Hematopoietic multipotent progenitor cell treated with erythropoietin and hydrocortisone succinate and interleukin-3 and kit ligand, for 4 days (in vitro differentiated cells): ENCODE measurements around the gene PLP1.
"Not testable (repeated sequence)": the region's sequence is repeated elsewhere in the genome, so short reads cannot be mapped to it uniquely, and the experiment has no call there.

Experiments
- DNase-seq: peaks from one replicate; pipeline ENCODE4 v3.0.0-alpha.2; 2015

The PLP1 gene, protein sequence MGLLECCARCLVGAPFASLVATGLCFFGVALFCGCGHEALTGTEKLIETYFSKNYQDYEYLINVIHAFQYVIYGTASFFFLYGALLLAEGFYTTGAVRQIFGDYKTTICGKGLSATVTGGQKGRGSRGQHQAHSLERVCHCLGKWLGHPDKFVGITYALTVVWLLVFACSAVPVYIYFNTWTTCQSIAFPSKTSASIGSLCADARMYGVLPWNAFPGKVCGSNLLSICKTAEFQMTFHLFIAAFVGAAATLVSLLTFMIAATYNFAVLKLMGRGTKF

DNA sequence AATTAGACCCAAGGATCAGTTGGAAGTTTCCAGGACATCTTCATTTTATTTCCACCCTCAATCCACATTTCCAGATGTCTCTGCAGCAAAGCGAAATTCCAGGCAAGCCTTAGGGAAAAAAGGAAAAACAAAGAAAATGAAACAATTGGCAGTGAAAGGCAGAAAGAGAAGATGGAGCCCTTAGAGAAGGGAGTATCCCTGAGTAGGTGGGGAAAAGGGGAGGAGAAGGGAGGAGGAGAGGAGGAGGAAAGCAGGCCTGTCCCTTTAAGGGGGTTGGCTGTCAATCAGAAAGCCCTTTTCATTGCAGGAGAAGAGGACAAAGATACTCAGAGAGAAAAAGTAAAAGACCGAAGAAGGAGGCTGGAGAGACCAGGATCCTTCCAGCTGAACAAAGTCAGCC lies at the start of gene PLP1:
PLP1 (plus strand) TSS at position 295 of the 400 bp plus-strand sequence. CDS start 156 bp downstream, outside the sequence.
- DNase-seq = no peak

DNA sequence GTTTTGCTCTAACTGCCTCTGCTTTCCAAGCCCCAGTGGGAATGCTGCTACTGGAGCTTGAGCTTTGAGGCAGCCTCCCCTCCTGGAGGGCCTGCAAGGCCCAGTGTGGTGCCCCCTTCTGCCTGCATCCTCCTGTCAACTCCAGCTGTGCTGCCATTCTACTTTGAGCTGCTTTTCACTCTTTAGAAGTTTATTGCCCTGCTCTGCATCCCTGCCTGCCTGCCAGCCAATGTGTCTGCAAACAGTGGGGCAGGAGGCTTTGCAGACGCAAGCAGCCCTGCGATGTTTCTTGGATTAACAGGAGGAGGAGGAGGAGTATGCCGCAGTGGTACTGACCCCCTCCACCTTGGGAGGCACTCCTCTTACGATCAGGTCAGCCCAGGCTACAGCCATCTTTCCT lies 49.5 kb upstream of the PLP1 start:
- no peak for DNase-seq

DNA sequence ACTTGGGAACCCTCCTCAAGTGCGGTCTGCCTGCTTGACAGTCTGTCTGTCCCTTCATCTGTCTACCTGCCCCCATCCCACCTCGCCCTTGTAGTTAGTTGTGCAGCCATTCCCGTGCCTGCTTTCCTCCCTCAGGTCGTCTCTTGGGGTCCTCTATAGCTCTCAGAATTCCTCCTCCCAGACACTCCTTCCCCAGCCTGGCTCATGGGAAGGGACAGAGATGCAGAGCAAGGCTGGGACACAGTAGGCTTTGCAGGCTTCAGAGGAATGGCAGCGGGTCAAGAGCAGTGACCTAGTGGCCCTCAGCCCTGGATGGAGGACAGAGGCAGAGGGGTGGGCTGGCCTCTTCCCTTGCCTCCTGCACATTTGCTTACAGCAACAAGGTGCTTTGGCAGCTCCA lies 47.6 kb upstream of the PLP1 start:
- no peak for DNase-seq

DNA sequence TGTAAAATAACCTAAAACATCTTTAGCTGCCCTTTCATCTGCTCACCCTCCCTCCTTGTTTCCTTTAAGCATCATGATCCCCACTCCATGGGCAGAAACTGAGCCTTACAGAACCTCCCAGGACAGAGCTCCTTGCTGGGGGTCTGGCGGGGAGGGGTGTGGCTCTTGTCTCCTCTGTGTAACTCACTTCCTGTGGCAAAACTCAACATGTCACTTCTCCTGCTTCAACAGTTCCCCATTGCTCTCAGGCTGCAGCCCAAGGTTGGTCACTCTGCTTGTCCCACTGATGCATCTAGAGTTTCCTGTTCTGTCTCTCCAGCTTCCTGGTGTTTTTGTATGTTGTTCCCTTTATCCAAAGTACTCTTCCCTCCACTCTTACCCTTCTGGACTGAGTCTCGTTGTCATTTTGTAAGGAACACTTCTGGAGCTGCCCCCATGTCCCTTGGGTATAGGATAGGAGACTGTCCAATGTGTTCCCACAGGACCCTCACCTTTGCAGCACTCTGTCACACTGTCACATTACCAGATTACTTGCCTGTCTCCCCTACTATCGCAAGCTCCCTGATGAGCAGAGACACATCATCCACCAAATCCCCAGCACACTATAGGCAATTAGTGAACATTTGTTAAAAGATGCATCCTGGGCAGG lies 46.4 kb upstream of the PLP1 start:
- peak; percentile 48 for DNase-seq

DNA sequence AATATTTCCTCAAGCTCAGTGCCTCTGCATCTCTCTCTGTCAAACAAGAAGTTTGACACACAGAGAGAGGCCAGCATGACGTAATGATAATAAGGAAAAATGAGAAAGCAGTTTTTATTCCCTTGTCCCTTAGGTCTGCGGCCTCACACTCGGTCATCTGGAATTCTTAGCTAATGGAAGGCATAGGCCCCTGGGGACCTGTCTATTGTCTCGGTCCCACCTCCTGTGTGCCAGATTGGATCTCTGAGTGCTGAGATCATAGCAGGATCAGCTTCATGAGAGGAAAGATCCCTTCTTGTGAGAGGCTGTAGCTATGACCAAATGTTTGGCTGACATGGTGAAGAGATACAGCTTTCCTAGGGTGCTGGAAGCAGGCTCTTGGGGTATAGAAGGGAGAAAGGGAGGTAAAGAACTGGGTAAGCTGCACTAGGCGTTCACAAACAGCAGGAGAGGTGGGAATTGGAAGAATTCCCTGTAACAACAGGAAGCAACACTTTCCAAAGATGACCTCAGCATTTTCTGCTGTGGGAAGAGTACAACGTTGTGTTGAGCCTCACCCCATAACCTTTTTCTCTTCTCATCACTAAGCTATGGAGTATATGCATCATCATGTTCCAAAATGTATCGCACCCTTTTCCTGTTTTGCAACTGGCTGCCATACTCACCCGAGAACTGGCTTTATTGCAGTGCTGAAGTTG lies 45.7 kb upstream of the PLP1 start:
- no peak for DNase-seq

DNA sequence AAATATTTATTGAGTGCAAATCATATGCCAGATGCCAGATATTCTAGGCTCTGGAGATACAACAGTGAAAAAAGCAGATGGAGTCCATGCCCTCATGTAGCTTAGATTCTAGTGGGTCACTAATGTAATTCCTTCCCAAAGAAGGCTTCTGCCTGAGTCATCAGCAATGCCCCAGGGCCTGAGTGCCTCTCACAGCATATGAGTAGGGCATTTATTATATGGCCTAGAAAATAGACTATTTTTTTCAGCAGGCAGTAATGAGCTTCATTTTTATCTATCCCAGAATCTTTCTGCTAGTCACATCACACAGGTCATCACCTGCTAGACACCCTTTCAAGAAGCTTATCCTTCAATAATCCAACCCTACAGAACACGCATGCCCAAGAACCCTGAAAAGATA lies 43.6 kb upstream of the PLP1 start:
- DNase-seq = no peak

DNA sequence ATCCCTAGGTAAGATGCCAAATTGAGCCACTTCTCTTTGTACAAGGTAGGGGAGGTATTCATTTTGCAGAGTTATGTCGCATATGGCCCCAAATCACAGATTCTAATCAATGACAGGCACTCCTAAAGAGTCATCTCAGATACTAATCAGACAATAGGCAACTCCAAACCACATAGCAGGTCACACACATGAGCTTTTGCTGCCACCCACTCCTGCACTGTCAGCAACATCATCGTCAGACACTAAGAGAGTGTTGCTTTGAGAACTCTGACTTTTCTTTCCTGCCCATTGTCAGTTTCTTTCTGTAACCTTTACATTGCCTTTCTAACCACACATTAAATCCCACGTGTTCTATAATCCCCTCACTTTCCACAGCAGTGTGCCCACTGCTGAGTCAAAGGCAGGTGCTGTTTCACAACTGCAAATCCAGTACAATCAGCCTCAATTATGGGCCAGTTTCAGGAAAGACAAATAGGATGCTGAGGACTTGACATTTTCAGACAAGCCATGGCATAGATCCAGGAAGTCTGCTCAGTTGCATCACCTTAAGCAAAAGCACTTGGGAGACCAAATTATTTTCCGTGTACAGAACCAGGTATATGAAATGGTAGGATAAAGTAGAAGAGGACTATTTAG lies 42.4 kb upstream of the PLP1 start:
- no peak for DNase-seq

DNA sequence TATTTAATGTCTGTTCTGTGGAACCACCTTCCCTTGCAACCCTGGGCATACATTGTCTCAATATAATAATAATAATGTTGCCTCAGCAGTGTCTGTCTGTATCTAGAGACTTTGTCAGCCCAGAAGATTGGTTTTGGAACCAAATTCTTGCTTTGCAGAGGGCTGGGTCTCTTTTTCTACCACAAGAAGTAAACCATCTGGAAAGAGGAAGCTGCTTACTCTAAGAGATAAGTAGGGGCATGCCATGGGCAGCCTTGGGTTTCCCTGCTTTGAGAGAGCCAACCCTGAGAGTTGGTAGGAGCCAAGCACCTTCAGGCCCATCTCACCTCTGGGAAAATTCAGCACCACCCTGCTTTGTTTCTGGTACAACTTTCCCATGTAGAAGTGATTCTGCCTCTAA lies 38.9 kb upstream of the PLP1 start:
- peak; percentile 73 for DNase-seq

DNA sequence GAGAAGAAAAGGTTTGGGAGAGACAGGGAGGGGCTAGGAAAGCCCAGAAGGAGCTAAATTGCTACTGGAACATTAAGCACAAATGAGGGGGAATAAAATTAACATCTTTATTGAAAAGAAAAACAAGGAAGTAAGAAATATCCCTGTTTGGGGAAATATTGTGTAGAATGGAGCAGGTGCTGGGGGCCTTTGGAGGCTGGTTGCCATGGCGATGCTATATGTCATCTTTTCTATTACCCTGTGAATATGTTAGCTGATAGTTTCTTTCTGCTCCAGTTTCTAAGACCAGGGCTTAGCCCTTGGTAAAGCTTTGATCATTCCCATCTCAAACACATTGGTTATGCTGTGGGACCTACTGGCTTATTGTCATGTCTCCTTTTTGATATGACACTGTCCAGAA lies 37.2 kb upstream of the PLP1 start:
- no peak for DNase-seq

DNA sequence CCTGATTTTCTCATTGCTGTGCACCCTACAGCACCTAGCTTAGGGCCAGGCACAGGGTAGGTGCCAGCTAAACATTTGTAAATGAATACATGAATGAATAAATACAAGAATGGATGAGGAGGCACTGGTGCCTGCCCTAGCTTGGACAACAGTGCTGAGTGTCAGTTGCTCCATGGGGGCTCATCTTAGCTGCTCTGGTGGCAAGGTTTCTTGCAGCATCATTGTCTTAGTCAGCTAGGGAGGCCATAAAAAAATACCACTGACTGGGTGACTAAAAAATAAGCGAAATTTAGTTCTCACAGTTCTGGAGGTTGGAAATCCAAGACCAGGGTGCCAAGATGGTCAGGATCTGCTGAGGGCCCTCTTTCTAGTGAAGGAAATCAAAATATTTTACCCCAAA lies 34.8 kb upstream of the PLP1 start:
- no peak for DNase-seq

DNA sequence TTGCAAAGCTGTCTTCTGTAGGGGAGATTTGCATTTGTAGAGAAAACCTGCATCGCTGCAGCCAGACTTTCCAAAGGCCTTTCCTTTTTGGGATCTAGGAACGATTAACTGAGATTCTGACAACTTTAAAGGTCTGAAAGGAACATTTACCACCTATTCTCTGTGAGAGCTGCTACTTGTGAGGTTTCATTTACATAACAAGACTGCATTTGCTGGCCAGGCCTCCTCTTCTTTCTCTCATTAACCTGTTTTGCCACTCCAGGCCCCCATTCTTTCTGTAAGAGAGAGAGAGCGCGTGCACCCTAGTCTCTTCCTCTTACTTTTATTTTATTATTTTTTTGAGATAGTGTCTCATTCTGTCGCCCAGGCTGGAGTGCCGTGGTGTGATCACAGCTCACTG lies 34.3 kb upstream of the PLP1 start:
- DNase-seq = no peak

DNA sequence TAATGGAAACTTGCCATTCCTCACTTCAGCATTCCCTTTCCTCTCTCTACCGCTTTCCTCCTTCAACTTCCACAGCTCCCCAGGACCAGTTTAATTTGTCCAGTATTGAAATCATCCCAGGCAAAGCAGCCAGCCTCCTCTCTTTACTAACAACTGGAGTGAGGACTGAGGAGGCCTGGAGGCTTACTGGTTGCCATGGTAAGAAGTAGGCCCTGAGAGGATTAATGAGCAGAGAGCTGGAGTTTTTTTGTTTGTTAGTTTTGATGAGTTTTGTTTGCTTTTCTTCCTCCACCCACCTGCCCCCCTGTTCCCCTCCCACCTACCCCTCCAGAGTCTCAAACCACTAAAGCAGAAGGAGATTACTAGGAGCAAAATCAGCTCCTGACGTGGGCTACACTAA lies 29.5 kb upstream of the PLP1 start:
- no peak for DNase-seq

DNA sequence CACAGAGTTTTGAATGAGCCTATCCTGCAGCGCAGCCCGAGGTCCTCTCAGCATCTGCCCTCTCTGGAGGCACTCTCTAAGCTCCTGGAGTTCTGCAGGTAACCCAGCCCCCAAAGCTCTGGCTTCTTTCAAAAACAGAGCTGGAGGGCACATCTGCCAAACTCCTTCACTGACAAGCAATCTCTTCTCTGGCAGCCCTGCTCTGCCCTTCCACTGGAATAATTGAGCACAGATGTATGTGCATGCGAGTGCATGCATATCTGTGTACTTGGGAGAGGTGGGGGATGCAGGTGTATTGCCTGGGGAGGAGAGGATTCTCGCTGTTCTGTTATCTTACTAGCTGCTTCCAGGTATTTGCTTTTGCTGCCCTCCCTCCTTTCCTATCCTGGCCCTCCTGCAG lies 22.2 kb upstream of the PLP1 start:
- no peak for DNase-seq

DNA sequence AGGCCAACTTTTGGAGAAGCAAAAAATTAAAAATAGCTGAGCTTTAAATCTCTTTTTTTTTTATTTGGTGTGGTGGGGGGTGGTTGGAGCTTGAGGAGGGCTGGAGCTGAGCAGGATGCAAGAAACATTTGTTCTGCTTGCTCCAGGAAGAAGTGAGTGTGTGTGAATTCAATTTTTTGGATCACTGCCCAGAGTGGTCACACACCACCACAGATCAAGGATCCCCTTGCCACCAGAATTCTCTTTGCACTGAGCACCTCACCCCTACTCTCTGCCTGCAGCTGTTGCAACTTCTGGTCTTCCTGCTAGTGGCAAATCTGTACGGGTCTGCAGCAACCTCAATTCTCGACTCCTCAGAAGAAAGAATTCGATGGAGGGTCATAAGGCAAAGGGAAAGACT lies 19.9 kb upstream of the PLP1 start:
- DNase-seq = peak; percentile 69

DNA sequence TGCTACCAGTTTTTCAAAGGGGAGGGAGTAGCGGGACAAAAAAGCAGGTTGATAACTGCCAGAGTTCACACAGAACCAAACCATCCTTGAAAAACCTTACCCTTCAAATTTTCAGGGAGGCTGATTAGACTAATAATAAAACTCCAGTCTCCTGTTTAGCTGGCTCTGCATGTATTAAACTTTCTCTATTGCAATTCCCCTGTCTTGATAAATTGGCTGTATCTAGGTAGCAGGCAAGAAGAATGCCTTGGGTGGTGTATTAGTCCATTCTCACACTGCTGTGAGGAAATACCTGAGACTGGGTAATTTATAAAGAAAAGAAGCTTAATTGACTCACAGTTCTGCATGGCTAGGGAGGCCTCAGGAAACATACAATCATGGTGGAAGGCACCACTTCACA lies 18.1 kb upstream of the PLP1 start:
- DNase-seq = no peak

DNA sequence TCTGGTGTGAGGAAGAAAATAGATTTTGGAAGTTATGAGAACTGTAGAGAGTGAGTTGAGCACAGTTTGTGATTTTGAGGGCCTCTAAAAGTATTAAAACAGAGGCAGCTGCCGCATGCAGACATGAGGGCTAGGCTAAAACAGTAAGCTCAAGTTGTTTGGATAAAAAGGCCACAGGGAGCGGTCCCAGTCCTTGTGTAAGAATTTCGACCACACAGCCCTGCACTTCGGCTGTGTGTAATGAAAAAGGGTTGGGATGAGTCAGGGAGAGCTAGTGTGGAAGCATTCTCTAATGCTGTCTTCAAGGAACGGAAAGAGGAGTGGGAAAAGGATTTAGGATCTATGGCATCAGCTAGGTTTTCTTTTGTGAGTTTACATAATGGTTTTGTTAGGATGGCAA lies 13.1 kb upstream of the PLP1 start:
- DNase-seq = not testable (repeated sequence)

DNA sequence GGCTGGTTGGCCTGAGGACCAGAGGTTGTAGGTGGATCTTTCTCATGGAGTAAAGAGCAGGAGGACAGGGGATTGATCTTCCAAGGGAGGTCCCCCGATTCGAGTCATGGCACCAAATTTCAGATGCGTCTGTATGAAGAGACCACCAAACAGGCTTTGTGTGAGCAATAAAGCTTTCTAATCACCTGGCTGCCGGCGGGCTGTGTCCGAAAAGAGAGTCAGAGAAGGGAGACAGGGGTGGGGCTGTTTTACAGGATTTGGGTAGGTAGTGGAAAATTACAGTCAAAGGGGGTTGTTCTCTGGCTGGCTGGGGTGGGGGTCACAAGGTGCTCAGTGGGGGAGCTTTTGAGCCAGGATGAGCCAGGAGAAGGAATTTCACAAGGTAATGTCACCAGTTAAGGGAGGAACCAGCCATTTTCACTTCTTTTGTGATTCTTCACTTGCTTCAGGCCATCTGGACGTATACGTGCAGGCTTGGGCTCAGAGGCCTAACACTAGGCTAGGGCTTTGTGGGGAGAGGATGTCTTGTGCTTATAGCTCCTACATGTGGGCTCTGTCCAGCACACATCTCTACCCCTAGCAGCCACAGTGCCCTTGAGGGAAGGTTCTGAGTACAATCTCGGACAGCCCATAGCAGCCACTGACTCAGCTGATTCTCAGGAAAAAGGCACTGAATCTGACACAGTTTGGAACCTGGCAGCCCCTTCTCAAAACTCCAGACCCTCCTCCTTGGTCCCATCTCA lies 9.7 kb upstream of the PLP1 start:
- DNase-seq = not testable (repeated sequence)

DNA sequence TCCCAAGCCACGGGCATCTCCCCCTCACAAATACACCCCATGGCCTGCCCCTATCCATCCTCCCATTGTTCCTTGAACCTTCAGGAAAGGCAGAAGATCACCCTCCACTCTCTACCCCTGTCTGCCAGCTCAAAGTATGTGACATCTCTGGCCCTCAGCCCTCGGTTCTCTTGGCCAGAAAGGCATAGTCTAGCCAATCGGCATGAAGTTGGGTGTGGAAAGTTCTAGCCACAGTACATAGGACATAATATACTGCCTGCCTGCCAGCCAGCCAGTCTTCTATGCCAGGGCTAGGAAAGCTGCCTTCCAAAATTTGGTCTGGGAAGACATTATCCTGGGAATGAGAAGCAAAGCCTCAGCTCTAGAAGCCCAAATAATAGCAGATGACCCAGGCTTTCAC lies 3.2 kb upstream of the PLP1 start:
- no peak for DNase-seq

DNA sequence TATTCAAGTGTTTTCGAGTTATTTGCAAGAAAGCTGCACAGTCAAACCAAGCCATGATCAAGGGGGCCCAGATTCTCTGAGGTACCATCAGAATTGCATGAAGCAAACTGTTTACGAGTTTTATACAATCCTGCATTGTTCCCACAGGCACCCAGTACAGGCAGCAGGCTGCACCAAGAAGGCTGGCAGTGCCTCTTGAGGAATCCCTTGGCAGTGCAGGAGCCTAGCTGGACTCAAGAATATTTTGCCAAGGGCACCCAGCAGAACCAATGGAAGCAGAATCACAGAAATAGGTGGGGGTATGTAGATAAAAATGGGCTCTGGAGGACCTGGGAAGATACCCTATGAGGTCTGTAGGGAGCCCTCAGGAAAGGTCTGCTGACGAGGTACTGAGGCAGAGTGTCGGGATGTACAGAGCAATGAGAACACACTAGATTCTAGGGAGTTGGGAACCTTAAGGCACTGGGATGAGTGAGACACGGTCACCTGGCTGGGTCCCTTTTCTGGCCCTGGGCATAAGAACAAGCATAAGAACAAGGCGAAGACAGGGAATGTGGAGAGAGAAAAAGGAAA lies 2.5 kb upstream of the PLP1 start:
- DNase-seq = peak; percentile 63

DNA sequence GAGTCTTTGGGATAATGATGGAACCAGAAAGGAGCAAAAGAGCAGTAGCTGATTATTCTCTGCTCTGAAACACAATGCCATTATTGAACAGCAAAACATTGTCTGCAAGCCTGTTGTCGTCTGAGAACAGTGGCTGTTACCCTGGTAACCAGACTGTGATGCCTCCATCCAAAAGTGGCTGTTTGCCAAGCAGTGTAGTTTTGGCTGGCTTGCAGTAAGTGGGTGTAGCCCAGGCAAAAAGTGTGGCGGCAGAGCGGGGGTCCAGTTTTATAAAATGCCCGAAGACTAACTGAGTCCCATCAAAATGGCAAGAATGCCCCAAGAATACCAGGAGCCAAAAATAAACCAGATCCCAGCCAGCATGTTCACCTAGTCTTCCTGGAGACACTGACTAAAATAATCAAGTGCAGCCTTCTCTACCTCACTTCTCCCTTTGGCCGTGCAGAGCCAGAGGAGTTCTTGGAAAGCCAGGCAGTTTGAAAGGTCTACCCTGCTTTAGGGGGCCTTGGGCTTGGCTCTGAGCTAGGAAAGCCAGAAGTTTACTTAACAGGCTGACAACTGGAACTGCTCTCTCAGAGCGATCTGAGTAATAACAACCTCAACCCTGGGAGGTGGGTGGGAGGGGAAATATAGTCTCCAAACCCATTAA lies 2.6 kb downstream of the PLP1 start:
- no peak for DNase-seq

DNA sequence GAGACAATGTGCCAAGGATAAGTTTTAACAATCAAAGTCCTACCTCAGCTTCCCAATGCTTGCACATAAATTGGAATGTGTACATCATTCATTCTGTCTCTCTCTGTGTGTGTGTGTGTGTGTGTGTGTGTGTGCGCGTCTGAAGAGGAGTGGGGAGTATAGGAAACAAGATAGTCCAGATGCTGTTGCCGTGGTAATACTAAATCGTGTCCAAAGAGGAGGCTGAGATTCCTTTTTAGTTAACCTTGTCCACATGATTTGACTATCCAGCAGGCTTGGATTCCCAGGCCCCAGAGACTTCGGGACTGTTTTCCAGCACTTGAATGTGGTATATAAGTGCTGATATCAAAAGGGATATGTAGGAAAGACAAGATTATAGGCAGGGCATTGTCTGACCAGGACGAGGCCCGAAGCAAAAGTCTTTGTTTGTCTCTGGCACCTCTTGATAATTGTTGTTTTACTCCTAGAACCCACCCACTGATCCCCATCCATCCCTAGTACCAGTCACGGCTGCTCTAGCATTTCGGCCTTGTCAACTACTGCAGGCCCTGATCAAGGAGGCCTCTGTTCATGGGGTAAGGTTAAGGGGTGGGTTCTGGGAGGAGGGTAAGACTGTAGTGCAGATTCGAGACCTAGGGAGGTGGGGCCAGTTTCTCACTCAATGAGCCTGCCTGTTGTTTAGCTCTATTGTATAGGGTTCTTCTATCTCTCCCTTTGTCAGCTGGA lies 3.9 kb downstream of the PLP1 start:
- no peak for DNase-seq

DNA sequence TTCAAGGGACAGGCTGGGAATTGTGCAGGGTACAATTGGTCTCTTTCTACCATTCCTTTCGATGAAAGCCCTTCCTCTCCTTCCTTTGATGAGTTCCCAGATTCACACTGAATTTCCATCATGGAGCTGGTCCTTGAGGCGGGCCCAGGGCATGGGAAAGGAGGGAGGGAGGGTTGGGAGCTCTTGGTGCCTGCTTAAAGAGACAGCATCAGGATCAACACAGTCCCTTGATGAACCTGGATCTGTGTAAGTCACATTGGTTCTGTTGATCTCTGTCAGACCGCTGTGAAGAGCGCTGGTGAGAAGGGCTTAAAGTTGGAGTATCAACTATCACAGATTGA lies 4.4 kb downstream of the PLP1 start:
- no peak for DNase-seq
